HEK293T (cell line): ENCODE data around the gene WASF3.
"Not testable (repeated sequence)": the region's sequence is repeated elsewhere in the genome, so short reads cannot be mapped to it uniquely, and the experiment has no call there.

Experiments
- CTCF ChIA-PET: fragments of 350-600 bp; formaldehyde crosslinking; extraction: SDS; loops from one replicate; lab custom pipeline; 2021; ENCODE audit warnings: antibody characterized with exemption, inconsistent platforms; lab: Yijun Ruan, JAX
- POLR2A ChIA-PET: fragments of 350-600 bp; formaldehyde crosslinking; extraction: SDS; loops from one replicate; lab custom pipeline; 2020; ENCODE audit warnings: antibody characterized with exemption, inconsistent platforms; lab: Yijun Ruan, JAX
- DNase-seq: peaks from one replicate; pipeline ENCODE4 v3.0.0; 2012; ENCODE audit warnings: mixed read lengths; ENCODE audit errors: extremely low spot score
- ARNT ChIP-seq: fragments of 450-650 bp; IDR thresholded peaks from 2 replicates; pipeline ENCODE4 v1.6.1; 2017; ENCODE audit warnings: mild to moderate bottlenecking
- BHLHE40 ChIP-seq: fragments of 450-650 bp; IDR thresholded peaks from 2 replicates; pipeline ENCODE4 v1.6.1; 2016; ENCODE audit warnings: mild to moderate bottlenecking, moderate library complexity, borderline replicate concordance
- CTBP1 ChIP-seq: fragments of 450-650 bp; IDR thresholded peaks from 2 replicates; pipeline ENCODE4 v1.6.1; 2016; ENCODE audit warnings: borderline replicate concordance
- ELF4 ChIP-seq: fragments of 450-650 bp; IDR thresholded peaks from 2 replicates; pipeline ENCODE4 v1.6.1; 2017; ENCODE audit warnings: antibody characterized with exemption
- FOXA1 ChIP-seq: fragments of 450-650 bp; IDR thresholded peaks from 2 replicates; pipeline ENCODE4 v1.6.1; 2016; ENCODE audit warnings: mild to moderate bottlenecking
- FOXK2 ChIP-seq: fragments of 450-650 bp; IDR thresholded peaks from 2 replicates; pipeline ENCODE4 v1.6.1; 2016; ENCODE audit warnings: mild to moderate bottlenecking
- FOXM1 ChIP-seq: fragments of 450-650 bp; IDR thresholded peaks from 2 replicates; pipeline ENCODE4 v1.6.1; 2017; ENCODE audit warnings: mild to moderate bottlenecking, borderline replicate concordance
- HDGF ChIP-seq: fragments of 450-650 bp; IDR thresholded peaks from 2 replicates; pipeline ENCODE4 v1.6.1; 2017; ENCODE audit warnings: antibody characterized with exemption, borderline replicate concordance
- L3MBTL2 ChIP-seq: fragments of 450-650 bp; conservative IDR thresholded peaks from 2 replicates; pipeline ENCODE4 v1.6.1; 2016; ENCODE audit warnings: mild to moderate bottlenecking
- LEF1 ChIP-seq: fragments of 450-650 bp; IDR thresholded peaks from 2 replicates; pipeline ENCODE4 v1.6.1; 2017; ENCODE audit warnings: mild to moderate bottlenecking, borderline replicate concordance
- NFRKB ChIP-seq: fragments of 450-650 bp; IDR thresholded peaks from 2 replicates; pipeline ENCODE4 v1.6.1; 2016; ENCODE audit warnings: mild to moderate bottlenecking, moderate library complexity
- SP1 ChIP-seq: fragments of 450-650 bp; IDR thresholded peaks from 2 replicates; pipeline ENCODE4 v1.6.1; 2017
- SUZ12 ChIP-seq: fragments of 450-650 bp; IDR thresholded peaks from 2 replicates; pipeline ENCODE4 v1.6.1; 2016; ENCODE audit warnings: mild to moderate bottlenecking
- TARDBP ChIP-seq: fragments of 450-650 bp; IDR thresholded peaks from 2 replicates; pipeline ENCODE4 v1.6.1; 2016
- ZNF384 ChIP-seq: fragments of 450-650 bp; IDR thresholded peaks from 2 replicates; pipeline ENCODE4 v1.6.1; 2016
- TF ChIP-seq, protein P1 (sequence below): fragments of 450-650 bp; IDR thresholded peaks from 2 replicates; pipeline ENCODE4 v1.6.1; 2016

WASF3 gene

DNA sequence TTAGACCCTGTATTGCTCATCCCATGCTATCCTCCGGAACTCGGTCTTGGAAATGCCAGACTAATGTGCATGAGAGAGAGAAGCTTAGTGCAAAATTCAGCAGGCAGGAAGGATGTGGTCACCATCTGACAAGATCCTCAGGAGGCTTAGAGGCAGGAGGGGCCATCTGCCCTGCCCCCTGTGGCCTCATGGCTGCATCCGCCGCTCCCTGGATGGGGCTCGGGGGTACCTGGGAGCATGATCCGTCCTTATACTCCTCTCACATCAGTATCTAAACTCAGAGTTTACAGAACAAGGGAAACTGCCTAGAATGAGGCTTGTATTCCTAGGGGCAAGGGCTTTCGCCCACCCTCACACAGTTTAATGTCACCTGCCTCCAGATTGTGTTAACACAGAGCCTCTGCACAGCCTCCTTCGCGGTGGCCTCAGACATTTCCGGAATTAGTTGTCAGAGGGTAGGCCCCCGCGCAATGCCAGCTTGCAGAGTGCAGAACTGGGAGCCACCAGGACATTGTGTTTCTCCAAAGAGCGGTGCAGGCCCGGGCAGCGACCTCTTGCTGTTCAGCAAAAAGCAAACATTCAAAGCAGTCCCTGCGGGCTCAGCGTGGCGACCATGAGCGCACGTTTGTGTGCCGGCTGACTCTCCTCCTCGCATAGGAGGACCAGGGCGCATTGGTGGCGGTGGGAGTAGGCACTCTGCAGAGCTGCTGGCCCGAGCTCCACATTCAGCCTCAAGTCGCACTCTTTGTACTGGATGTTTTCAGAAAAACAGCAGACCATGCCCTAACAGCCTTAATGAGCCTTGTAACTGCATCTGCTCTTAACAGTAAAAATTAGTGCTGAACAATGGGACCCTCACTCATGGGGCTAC lies 164.0 kb downstream of the WASF3 start:
- no peak for DNase-seq
- no peak for TF ChIP-seq SUZ12

GRCh38 chr13:26722321-26722720 lies 164.8 kb downstream of the WASF3 start:
- TF ChIP-seq BHLHE40, result no peak
- no peak for TF ChIP-seq ELF4
- POLR2A ChIA-PET, result no interaction called here
- no peak for DNase-seq
- CTCF ChIA-PET, result no interaction called here

More for the DNA sequence above, 164.0 kb downstream of the WASF3 start:
- ChIA-PET POLR2A (no interaction called here), CTCF (interaction anchor here (1.5 kb wide), 1 partner anchor 23 kb away, joined by 3 read pairs; no protein-coding TSS in a partner anchor)

GRCh38 chr13:26723620-26724019 lies 166.1 kb downstream of the WASF3 start:
- DNase-seq, CTCF ChIA-PET: not testable (repeated sequence)

DNA sequence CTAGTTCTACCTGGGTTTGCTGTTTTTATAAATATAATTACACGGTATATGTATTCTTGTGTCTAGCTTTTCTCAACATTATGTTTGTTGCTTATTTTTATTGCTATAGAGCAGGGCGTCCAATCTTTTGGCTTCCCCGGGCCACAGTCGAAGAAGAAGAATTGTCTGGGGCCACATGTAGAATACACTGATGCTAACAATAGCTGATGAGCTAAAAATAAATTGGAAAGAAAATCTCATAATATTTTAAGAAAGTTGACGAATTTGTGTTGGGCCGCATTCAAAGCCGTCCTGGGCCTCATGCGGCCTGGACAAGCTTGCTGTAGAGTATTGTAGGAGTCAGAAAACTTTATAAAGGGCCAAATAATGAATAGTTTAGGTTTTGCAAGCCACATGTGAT lies 169.2 kb downstream of the WASF3 start:
- no peak for TF ChIP-seq NFRKB
- TF ChIP-seq FOXM1, result no peak
- TF ChIP-seq ARNT, result no peak
- TF ChIP-seq CTBP1, result no peak
- TF ChIP-seq ZNF384, result no peak
- TF ChIP-seq HDGF, result no peak
- no peak for TF ChIP-seq SUZ12
- TF ChIP-seq TARDBP, result no peak
- no peak for TF ChIP-seq FOXK2
- no peak for TF ChIP-seq FOXA1
- CTCF ChIA-PET, result no interaction called here
- no peak for DNase-seq
- POLR2A ChIA-PET, result no interaction called here

More at GRCh38 chr13:26723620-26724019, 166.1 kb downstream of the WASF3 start:
- POLR2A ChIA-PET, result not testable (repeated sequence)

GRCh38 chr13:26727122-26727521 lies 169.6 kb downstream of the WASF3 start:
- CTCF ChIA-PET, result no interaction called here
- POLR2A ChIA-PET, result no interaction called here
- TF ChIP-seq HDGF, result no peak
- TF ChIP-seq, protein P1, sequence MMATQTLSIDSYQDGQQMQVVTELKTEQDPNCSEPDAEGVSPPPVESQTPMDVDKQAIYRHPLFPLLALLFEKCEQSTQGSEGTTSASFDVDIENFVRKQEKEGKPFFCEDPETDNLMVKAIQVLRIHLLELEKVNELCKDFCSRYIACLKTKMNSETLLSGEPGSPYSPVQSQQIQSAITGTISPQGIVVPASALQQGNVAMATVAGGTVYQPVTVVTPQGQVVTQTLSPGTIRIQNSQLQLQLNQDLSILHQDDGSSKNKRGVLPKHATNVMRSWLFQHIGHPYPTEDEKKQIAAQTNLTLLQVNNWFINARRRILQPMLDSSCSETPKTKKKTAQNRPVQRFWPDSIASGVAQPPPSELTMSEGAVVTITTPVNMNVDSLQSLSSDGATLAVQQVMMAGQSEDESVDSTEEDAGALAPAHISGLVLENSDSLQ, result no peak
- TF ChIP-seq FOXA1, result no peak
- TF ChIP-seq TARDBP, result no peak
- no peak for TF ChIP-seq BHLHE40
- no peak for TF ChIP-seq FOXM1
- no peak for TF ChIP-seq ZNF384
- no peak for TF ChIP-seq FOXK2
- no peak for TF ChIP-seq SP1
- no peak for TF ChIP-seq LEF1
- TF ChIP-seq L3MBTL2, result no peak
- TF ChIP-seq CTBP1, result no peak
- no peak for TF ChIP-seq ARNT
- TF ChIP-seq SUZ12, result no peak
- no peak for TF ChIP-seq ELF4
- no peak for DNase-seq

- TF ChIP-seq FOXK2 (no peak), LEF1 (no peak), BHLHE40 (no peak), ARNT (no peak), NFRKB (no peak), FOXM1 (no peak), TARDBP (no peak), HDGF (no peak), SUZ12 (no peak), ZNF384 (no peak), L3MBTL2 (no peak)
- TF ChIP-seq, protein P1, result no peak
- ChIA-PET CTCF (no interaction called here), POLR2A (no interaction called here)
Measured at GRCh38 chr13:26727633-26728032, 170.2 kb downstream of the WASF3 start.

GRCh38 chr13:26735677-26736076 lies 178.2 kb downstream of the WASF3 start:
- CTCF ChIA-PET, result no interaction called here
- TF ChIP-seq SP1 (no peak), ARNT (no peak)
- POLR2A ChIA-PET, result no interaction called here
- DNase-seq, result no peak

More at GRCh38 chr13:26727633-26728032, 170.2 kb downstream of the WASF3 start:
- no peak for DNase-seq
